GM12878 (cell line): ENCODE data around the gene NCKAP5.

Experiments
- ATF2 ChIP-seq: IDR thresholded peaks from 2 replicates; pipeline ENCODE4 v1.6.1; 2012; ENCODE audit warnings: low read length, inconsistent platforms
- CBX3 ChIP-seq: fragments of 200-600 bp; sonication (generic); IDR thresholded peaks from 2 replicates; pipeline ENCODE4 v1.6.1; 2016; ENCODE audit warnings: low read depth, borderline replicate concordance
- CTCF ChIP-seq, 3 experiments: IDR thresholded peaks in 2 of 3; conservative IDR thresholded peaks in 1 of 3; 2 replicates each; pipeline ENCODE4 v1.5.1; 2011; ENCODE audit warnings: low read depth in 3 of 3, low read length in 3 of 3, mild to moderate bottlenecking in 3 of 3, control low read depth in 2 of 3, moderate library complexity in 2 of 3, inconsistent platforms in 1 of 3, mixed read lengths in 1 of 3; ENCODE audit not compliant: control insufficient read depth in 2 of 3, insufficient read depth in 1 of 3; ENCODE audit errors: extremely low read depth in 1 of 3
- FOXM1 ChIP-seq: IDR thresholded peaks from 2 replicates; pipeline ENCODE4 v1.6.1; 2012; ENCODE audit warnings: low read depth, mild to moderate bottlenecking, inconsistent platforms, low read length, moderate library complexity
- HDAC2 ChIP-seq: fragments of 200-600 bp; sonication (generic); IDR thresholded peaks from 2 replicates; pipeline ENCODE4 v1.6.1; 2017
- NFYA ChIP-seq: IDR thresholded peaks from 2 replicates; pipeline ENCODE4 v1.6.1; 2011; ENCODE audit warnings: low read depth, mild to moderate bottlenecking, low read length, improper control_type of control experiment, borderline replicate concordance
- TF ChIP-seq, protein P1 (sequence below): IDR thresholded peaks from 2 replicates; pipeline ENCODE4 v1.6.1; 2012; ENCODE audit warnings: low read depth, low read length, improper control_type of control experiment

DNA sequence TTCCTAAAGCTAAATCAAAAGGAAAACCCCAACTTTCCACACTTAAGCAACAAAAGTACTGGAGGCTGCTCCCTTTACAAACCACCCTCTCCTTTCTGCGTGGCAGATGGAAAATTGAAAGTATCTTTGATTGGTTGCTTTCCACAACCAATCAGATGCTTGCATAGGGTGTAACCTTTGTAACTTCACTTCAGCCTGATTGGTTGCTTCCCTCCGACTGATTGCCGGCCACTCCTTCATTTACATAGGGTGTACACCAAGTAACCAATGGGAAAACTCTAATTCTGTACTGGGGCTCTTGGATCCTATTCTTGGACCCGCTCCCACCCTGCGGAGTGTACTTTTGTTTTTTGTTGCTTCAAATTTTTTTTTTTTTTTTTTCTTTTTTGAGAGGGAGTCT, 297.7 kb downstream of the NCKAP5 start:
- no peak for TF ChIP-seq ATF2
- no peak for TF ChIP-seq FOXM1
- TF ChIP-seq, protein P1, sequence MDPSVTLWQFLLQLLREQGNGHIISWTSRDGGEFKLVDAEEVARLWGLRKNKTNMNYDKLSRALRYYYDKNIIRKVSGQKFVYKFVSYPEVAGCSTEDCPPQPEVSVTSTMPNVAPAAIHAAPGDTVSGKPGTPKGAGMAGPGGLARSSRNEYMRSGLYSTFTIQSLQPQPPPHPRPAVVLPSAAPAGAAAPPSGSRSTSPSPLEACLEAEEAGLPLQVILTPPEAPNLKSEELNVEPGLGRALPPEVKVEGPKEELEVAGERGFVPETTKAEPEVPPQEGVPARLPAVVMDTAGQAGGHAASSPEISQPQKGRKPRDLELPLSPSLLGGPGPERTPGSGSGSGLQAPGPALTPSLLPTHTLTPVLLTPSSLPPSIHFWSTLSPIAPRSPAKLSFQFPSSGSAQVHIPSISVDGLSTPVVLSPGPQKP: no peak
- no peak for TF ChIP-seq NFYA
- no peak for TF ChIP-seq HDAC2
- TF ChIP-seq CBX3: no peak
- no peak for TF ChIP-seq CTCF (IDR thresholded peaks at IDR 0.05 in 2 of 3, conservative IDR thresholded peaks at IDR 0.05 in 1 of 3; ENCODE audit: control insufficient read depth in 2 of 3, extremely low read depth in 1 of 3, insufficient read depth in 1 of 3, low read depth in 3 of 3, low read length in 3 of 3)
